Bronchial epithelial cell (primary cell): ENCODE results near the gene SMYD3. TPM values are rescaled to one million over a fixed set of nuclear protein-coding genes. Genes with fewer than 3 reads are reported as not detected.

ENCODE experiments used
- DNase-seq: peaks from one replicate; pipeline ENCODE4 v3.0.0-alpha.2; 2010; ENCODE audit warnings: low read depth
- FAIRE-seq: peaks from 2 replicates; lab custom pipeline; 2011; peaks lifted over from hg19 to GRCh38; lab: Jason Lieb, UNC
- H3K27me3 ChIP-seq: 2 replicates; pipeline ENCODE4 v1.5.1; 2011; ENCODE audit warnings: low read length; ENCODE audit not compliant: control insufficient read depth, insufficient read depth
- H3K36me3 ChIP-seq: 2 replicates; pipeline ENCODE4 v1.5.1; 2011; ENCODE audit warnings: low read length; ENCODE audit not compliant: control insufficient read depth, insufficient read depth
- H3K4me3 ChIP-seq: 2 replicates; pipeline ENCODE4 v1.5.1; 2011; ENCODE audit warnings: mild to moderate bottlenecking, low read depth, low read length, control low read depth
- total RNA-seq: library from RNA; depleted of rRNA; stranded (reverse); fragments of >200 nt; gene quantifications from 2 replicates; pipeline ENCODE4 v1.2.1, GENCODE V29; 2014
- TF ChIP-seq, protein P1 (sequence below): IDR thresholded peaks from 2 replicates; pipeline ENCODE4 v1.5.1; 2011; ENCODE audit warnings: mild to moderate bottlenecking, moderate library complexity, low read length, control low read depth, inconsistent platforms; ENCODE audit not compliant: insufficient read depth, severe bottlenecking

SMYD3 gene
- total RNA-seq, 1 donor from 2014 or later: 17.4 TPM

DNA sequence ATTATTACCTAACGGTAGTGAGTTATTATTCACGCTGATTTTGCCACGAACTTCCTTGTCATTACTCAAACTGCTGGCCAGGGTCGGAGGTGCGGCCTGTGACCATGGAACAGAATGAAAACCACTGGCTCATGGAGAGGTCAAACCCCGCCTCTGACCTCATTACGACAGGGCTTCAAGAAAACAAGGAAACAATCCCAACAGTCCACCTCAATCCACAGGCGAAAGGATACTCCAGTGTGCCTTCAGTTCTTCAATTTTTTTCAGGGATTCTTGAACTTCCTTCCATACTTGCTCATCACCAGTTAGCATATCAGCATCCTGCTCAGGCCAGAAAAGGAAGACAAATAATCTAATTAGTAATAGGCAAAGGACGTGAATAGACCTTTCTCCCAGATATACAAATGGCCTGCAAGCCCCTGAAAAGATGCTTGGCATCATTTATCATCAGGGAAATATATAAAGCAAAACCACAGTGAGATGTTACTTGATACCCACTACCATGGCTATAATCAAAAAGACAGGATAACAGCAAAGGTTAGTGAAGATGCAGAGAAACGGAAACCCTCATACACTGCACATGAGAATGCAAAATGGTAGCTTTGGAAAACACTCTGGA is 643.4 kb downstream of the SMYD3 start:
- TF ChIP-seq, protein P1, sequence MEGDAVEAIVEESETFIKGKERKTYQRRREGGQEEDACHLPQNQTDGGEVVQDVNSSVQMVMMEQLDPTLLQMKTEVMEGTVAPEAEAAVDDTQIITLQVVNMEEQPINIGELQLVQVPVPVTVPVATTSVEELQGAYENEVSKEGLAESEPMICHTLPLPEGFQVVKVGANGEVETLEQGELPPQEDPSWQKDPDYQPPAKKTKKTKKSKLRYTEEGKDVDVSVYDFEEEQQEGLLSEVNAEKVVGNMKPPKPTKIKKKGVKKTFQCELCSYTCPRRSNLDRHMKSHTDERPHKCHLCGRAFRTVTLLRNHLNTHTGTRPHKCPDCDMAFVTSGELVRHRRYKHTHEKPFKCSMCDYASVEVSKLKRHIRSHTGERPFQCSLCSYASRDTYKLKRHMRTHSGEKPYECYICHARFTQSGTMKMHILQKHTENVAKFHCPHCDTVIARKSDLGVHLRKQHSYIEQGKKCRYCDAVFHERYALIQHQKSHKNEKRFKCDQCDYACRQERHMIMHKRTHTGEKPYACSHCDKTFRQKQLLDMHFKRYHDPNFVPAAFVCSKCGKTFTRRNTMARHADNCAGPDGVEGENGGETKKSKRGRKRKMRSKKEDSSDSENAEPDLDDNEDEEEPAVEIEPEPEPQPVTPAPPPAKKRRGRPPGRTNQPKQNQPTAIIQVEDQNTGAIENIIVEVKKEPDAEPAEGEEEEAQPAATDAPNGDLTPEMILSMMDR: no peak
- peak; percentile 28 for FAIRE-seq
- no peak for DNase-seq
- Histone ChIP-seq H3K36me3 (no peaks in the 10 kb centered on the region), H3K27me3 (no peaks in the 10 kb centered on the region), H3K4me3 (no peak overlapping the region)

DNA sequence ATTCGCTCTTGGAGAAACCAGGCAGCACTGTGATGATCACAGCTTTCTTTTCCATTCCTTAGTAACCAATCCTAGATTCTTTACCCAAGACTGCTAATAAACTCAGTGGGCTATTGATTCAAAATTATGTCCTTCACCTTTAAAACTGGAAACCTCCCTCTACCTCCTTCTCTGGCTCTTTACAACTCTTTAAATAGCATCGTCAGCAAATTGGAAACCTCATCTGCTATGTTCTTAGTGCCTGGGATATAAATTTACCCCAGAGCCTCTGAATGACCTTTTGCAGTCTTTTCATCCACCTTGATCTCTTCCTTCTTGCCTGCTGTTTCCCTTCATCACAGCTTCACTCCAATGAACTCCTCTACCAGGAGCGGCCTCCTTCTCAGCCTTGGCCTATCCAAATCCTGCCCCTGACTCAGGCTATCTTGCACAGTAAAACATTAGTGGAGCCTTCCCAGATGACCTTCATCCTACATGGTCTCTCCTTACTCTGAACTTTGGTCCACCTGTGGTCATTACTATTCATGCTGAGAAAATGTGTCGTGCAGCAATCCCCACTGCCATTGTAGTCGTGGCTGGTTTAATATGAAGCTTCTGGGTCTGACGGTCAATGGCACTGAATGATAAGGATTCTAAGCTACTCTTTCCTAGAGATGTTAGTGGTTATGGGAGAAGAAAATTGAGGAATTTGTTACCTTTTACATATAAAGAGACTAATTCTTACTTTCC is 644.1 kb downstream of the SMYD3 start:
- DNase-seq (no peak), FAIRE-seq (no peak)

DNA sequence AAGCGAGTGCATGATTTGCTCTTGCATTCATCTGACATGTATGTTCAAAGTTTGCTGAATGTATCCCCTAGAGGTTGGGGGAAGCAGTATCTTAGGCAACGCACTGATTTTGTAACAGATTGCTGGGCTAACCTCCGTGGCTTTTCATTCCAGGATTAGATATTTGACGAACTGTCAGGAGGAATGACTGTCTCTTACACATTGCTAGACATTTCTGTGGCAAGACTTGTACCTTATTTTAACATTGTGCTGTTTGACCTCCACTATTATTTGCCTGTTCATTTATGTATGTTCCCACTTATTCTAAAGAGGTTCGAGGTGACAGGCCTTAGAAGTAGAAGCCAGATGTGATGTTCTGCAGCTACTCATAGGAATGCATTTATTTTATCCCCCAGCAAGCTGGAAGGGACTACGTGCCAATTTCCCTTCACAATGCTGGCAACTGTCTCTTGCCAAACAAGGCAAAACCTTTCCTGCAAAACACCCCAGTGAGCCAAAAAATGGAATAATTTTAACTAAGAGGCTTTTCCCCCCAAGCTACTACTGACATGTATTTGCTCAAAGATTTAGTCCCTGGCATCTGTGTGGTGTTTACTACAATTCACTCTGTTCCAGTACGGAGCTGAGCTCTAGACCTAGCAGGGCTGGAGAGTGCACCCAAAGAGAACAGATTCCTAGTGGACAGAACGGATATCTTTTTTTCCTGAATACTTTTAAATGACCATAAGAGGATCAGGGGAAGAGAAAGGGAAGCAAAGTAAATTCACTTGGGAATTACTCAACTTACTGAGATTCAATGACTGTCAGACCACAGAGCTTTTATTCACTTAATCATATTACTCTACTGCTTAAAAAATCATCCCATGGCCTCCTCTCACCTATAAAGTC is 646.2 kb downstream of the SMYD3 start:
- TF ChIP-seq, protein P1: no peak
- FAIRE-seq: no peak
- DNase-seq: no peak
- Histone ChIP-seq H3K27me3 (no peaks in the 10 kb centered on the region), H3K4me3 (no peak overlapping the region), H3K36me3 (no peaks in the 10 kb centered on the region)

More for the DNA sequence above, 644.1 kb downstream of the SMYD3 start:
- no peaks in the 10 kb centered on the region for H3K27me3 ChIP-seq
- no peak overlapping the region for H3K4me3 ChIP-seq
- TF ChIP-seq, protein P1: no peak
- no peaks in the 10 kb centered on the region for H3K36me3 ChIP-seq

DNA sequence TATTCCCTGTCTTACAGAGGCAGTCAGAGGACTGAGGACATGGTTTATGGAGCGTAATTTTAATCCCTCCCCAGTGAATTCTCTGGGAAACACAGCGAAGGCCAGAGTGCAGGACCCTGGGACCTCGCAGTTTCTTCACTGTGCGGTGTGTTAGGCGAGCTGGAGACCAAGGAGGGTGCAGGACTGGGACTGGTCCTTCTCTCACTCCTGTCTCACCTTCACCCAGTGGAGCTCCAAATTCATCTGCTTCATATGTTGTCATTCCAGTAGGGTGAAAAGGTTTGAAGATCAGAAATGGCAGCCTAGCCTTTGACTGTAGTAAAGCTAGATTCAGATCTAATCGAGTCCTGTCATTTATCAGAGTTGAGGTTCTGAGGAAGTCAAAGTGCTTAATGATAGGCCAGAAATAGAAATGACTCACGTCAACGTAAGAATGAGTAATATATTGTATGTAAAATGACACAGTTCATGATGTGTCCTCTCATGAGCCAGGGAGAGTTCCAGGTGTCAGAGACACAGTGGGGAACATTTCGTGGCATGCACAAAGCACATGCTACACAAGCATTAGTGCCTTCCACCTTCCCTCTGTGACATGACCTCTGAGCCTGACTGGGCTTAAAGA is 647.5 kb downstream of the SMYD3 start:
- FAIRE-seq (no peak), DNase-seq (peak; percentile 87)
- Histone ChIP-seq H3K36me3 (no peaks in the 10 kb centered on the region), H3K4me3 (no peak overlapping the region), H3K27me3 (no peaks in the 10 kb centered on the region)
- TF ChIP-seq, protein P1: no peak

DNA sequence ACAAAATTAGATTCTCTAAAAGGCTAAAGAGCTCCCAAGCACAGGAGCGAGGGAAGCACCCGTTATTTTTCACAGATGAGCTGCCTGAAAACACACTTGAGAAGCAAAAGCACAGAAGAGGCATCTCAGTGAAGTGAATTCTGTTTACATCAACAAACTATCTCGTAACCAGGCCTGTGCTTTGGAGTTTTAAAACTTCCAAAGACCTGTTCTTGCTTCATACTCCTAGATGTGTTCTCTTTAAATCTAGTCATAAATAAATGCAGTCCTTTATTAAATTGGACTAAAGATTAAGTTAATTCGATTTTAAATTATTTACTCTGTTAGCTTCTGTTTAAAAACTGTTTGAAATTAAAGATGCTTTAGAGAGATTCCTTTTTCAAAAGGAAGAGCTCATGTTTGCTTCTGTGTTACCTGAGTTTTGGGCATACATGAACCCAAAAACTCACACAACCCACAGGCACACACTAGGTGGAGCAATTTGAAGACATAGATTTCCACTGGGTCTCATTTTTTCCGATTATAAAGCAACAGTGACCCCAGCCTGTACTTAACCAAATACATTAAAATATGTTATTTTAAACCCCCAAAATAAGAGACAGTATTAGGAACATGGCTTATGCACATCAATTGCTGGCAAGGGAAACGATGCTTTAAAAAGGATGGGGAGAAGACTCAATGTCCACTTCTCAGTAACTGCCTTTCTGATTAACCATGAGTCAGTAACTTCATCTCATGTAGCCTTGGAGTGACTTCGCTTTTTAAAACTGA is 648.2 kb downstream of the SMYD3 start:
- H3K27me3 ChIP-seq: no peaks in the 10 kb centered on the region
- DNase-seq (peak; percentile 49), FAIRE-seq (no peak)
- no peak overlapping the region for H3K4me3 ChIP-seq
- TF ChIP-seq, protein P1: no peak
- H3K36me3 ChIP-seq: no peaks in the 10 kb centered on the region
